GM19324 (cell line): Measurements from ENCODE around the gene PLET1.
"Not testable (repeated sequence)": the region's sequence is repeated elsewhere in the genome, so short reads cannot be mapped to it uniquely, and the experiment has no call there.

Experiments
- ATAC-seq: cut with Tn5 transposase; IDR thresholded peaks from one replicate; pipeline ENCODE4 v1.9.1; 2021; ENCODE audit warnings: mild to moderate bottlenecking, moderate library complexity; ENCODE audit not compliant: unreplicated experiment, low FRiP score

PLET1 gene

GRCh38 chr11:112216561-112217105 lies 44.0 kb downstream of the PLET1 start:
- no peak for ATAC-seq

GRCh38 chr11:112215621-112216020 lies 45.0 kb downstream of the PLET1 start:
- no peak for ATAC-seq

GRCh38 chr11:112213753-112214152 lies 46.9 kb downstream of the PLET1 start:
- no peak for ATAC-seq

- ATAC-seq: no peak
These were observed 48.0 kb downstream of the PLET1 start for GRCh38 chr11:112212710-112213109.

- no peak for ATAC-seq
These were observed 48.4 kb downstream of the PLET1 start for GRCh38 chr11:112212290-112212689.

GRCh38 chr11:112211536-112211935 lies 49.1 kb downstream of the PLET1 start:
- ATAC-seq: no peak

- ATAC-seq: no peak
These were observed 49.8 kb downstream of the PLET1 start for GRCh38 chr11:112210890-112211289.

- no peak for ATAC-seq
These were observed 54.6 kb downstream of the PLET1 start for GRCh38 chr11:112206071-112206470.

- ATAC-seq: no peak
These were observed 60.4 kb downstream of the PLET1 start for GRCh38 chr11:112200252-112200651.

- ATAC-seq: not testable (repeated sequence)
These were observed 61.6 kb downstream of the PLET1 start for GRCh38 chr11:112199101-112199500.
